Activated CD4-positive, alpha-beta T cell treated with anti-CD3 and anti-CD28 coated beads, Interleukin-2, amount 10 ng/mL, durations not matched to agents 7 days and 5 days (primary cell): ENCODE measurements around the gene OR2Y1. TPM values are rescaled to one million over a fixed set of nuclear protein-coding genes. Genes with fewer than 3 reads are reported as not detected.

Source experiments
- total RNA-seq, 2 experiments: library from RNA; stranded (reverse); gene quantifications; one replicate each; pipeline ENCODE4 v1.2.3, GENCODE V29; 2021

Gene OR2Y1
- total RNA-seq, 2 experiments from 2014 or later, result not detected

Other genes with a start within 250 kb of the OR2Y1 start
- 10 to 100 TPM; 38.3 to 44.8 TPM for gene CNOT6, start 245.7 kb downstream of the OR2Y1 start, total RNA-seq
- gene SCGB3A1, start 148.6 kb downstream of the OR2Y1 start, total RNA-seq, result not detected
- under 1 TPM; 0.25 TPM for gene FLT4, start 90.5 kb downstream of the OR2Y1 start, total RNA-seq
- 100 to 1,000 TPM; 136 to 152 TPM for gene MGAT1, start 62.7 kb upstream of the OR2Y1 start, total RNA-seq
- gene ZFP62, start 121.2 kb upstream of the OR2Y1 start, total RNA-seq, result 10 to 100 TPM; 35.6 to 36.5 TPM
- not detected for gene BTNL8, start 159.1 kb upstream of the OR2Y1 start, total RNA-seq
- not detected for gene BTNL3, start 248.8 kb upstream of the OR2Y1 start, total RNA-seq